Heart left ventricle (tissue), 16 donors: ENCODE measurements around the gene ARSB. TPM values are rescaled to one million over a fixed set of nuclear protein-coding genes. Genes with fewer than 3 reads are reported as not detected.

Experiments
- ATAC-seq, 4 donors: fragments of 200-7000 bp; cut with Tn5 transposase; one replicate each; pipeline ENCODE4 v1.9.1; 2020 to 2022; ENCODE audit warnings: moderate library complexity in 4 of 4, mild to moderate bottlenecking in 3 of 4, moderate number of reproducible peaks in 1 of 4
- DNase-seq, 5 donors: peaks; one replicate each; pipeline ENCODE4 v3.0.0-alpha.2; 2020
- H3K27ac ChIP-seq, 12 donors: fragments of 200-600 bp; sonication (generic) in 4 of 12; one replicate each; pipeline versions ENCODE4 v1.5.0 to v1.8.0; 2016 to 2022; ENCODE audit warnings: mild to moderate bottlenecking in 2 of 12
- H3K27me3 ChIP-seq, 9 donors: fragments of 200-600 bp; sonication (generic) in 2 of 9; one replicate each; pipeline versions ENCODE4 v1.5.1 to v1.8.0; 2016 to 2022; ENCODE audit warnings: mild to moderate bottlenecking in 3 of 9
- H3K36me3 ChIP-seq, 9 donors: fragments of 200-600 bp; sonication (generic) in 2 of 9; one replicate each; pipeline versions ENCODE4 v1.5.0 to v1.8.0; 2018 to 2022; ENCODE audit warnings: mild to moderate bottlenecking in 2 of 9
- H3K4me1 ChIP-seq, 12 donors: fragments of 200-600 bp; sonication (generic) in 4 of 12; one replicate each; pipeline versions ENCODE4 v1.5.0 to v1.8.0; 2016 to 2022; ENCODE audit warnings: mild to moderate bottlenecking in 3 of 12
- H3K4me3 ChIP-seq, 12 donors: fragments of 200-600 bp; sonication (generic) in 4 of 12; one replicate each; pipeline versions ENCODE4 v1.5.0 to v1.8.0; 2017 to 2022; ENCODE audit warnings: mild to moderate bottlenecking in 9 of 12, moderate library complexity in 4 of 12
- H3K9me3 ChIP-seq, 12 donors: fragments of 200-600 bp; sonication (generic) in 4 of 12; one replicate each; pipeline versions ENCODE4 v1.5.0 to v1.8.0; 2016 to 2022; ENCODE audit warnings: mild to moderate bottlenecking in 1 of 12
- CTCF ChIP-seq, 12 donors: fragments of 200-600 bp; sonication (generic) in 4 of 12; IDR thresholded peaks; one replicate each; pipeline versions ENCODE4 v1.5.0 to v1.8.0; 2018 to 2022; ENCODE audit warnings: antibody characterized with exemption in 12 of 12, mild to moderate bottlenecking in 5 of 12
- POLR2A ChIP-seq, 2 donors: fragments of 450-650 bp; IDR thresholded peaks; one replicate each; pipeline ENCODE4 v1.6.1; 2017; ENCODE audit warnings: antibody characterized with exemption in 2 of 2, mild to moderate bottlenecking in 2 of 2, moderate library complexity in 2 of 2
- WGBS, 4 donors: extraction: QIAGEN DNeasy Blood & Tissue Kit in 2 of 4; methylation state at CpG; one replicate each; pipeline versions ENCODE4 v1.1.5 to v1.1.7; 2013 to 2018; 5-methylcytosine and 5-hydroxymethylcytosine counted together
- intact Hi-C, 10 donors: fragments of 100-400 bp; cut with DNase I; formaldehyde crosslinking; loops; one replicate each; pipeline versions ENCODE4 v1.11.1 to v1.14.2; 2022
- polyA plus RNA-seq, 2 donors: library from polyadenylated mRNA; stranded (reverse); fragments of 200-250 nt; gene quantifications; one replicate each; pipeline ENCODE4 v1.2.3, GENCODE V29; 2013
- total RNA-seq, 9 donors: library from RNA; depleted of rRNA in 2 of 9; stranded (reverse); fragments of >200 nt in 2 of 9; fragmentation: NEBNext Ultra II Directional in 3 of 9; extraction: Animal tissue kit (Norgen Biotek cat#: 25700) in 3 of 9; gene quantifications; one replicate each; pipeline versions ENCODE4 v1.1.0 to v1.2.4, GENCODE V29; 2016 to 2023
- donor health status: ischemic (EF 13 %, LVEDD 7.1; RV severe dilation, severe dysfunction).
- donor health status: healthy with polysubstance abuse.
- donor health status: DM: no; HTN: yes; CAD: no.
- donor health status: DM: no; HTN: no; CAD: no.
- donor health status: ischemic (EF 25% LVEDD 6.9; RV normal size, moderate dysfunction).
- donor health status: ischemic (EF 25% LVEDD 5.7; RV mildly dilated, moderate dysfunction).
- donor health status: healthy.
- donor health status: DM: yes; HTN: yes; CAD: no.
- donor health status: ischemic (EF 35%, LVEDD 5.7; RV mildly dilated, moderate dysfunction).
- donor health status: nonischemic (EF 11% LVEDD 7.7; RV severe dilation, severe dysfunction).
- donor health status: DM: yes; HTN: yes; CAD: no.
- donor health status: PGD.
- donor health status: ischemic (EF 29% LVEDD 5.4; RV normal size, mild dysfunction).
- donor health status: nonischemic (EF 23%, LVEDD 6.1; RV moderate dilation, normal function).

ARSB gene
- total and polyA plus RNA-seq, 11 donors = 2.2 to 25.8 (median 14.4) TPM

GRCh38 chr5:78956901-78957300 is 28.2 kb downstream of the ARSB start:
- TF ChIP-seq CTCF (IDR thresholded peaks at IDR 0.05) (no peak), POLR2A (IDR thresholded peaks at IDR 0.05) (no peak)
- H3K36me3 ChIP-seq = peaks cover 0 to 7% (median 0%) of the 10 kb centered on the region in 9 donors
- no peak overlapping the region for H3K4me3 ChIP-seq
- ATAC-seq = no peak
- WGBS, 4 donors = 87 to 91% (median 89%) methylated on average over 1 of the region's 1 CpG
- DNase-seq = no peak
- intact Hi-C loops = loop anchor here in 1 of 10 donors (5.0 kb wide), 1 partner anchor 420 kb away; no protein-coding TSS in a partner anchor
- no peaks in the 10 kb centered on the region for H3K9me3 ChIP-seq
- H3K27me3 ChIP-seq = no peaks in the 10 kb centered on the region
- H3K27ac ChIP-seq = no peak overlapping the region
- peaks cover 0 to 7% (median 0%) of the 10 kb centered on the region in 12 donors for H3K4me1 ChIP-seq

GRCh38 chr5:78953092-78953800 is 31.9 kb downstream of the ARSB start:
- 92 to 95% (median 95%) methylated on average over 4 of the region's 4 CpGs for WGBS, 4 donors
- Histone ChIP-seq H3K27me3 (no peaks in the 10 kb centered on the region), H3K9me3 (no peaks in the 10 kb centered on the region), H3K36me3 (peaks cover 0 to 4% (median 0%) of the 10 kb centered on the region in 9 donors), H3K4me1 (peaks cover 0 to 7% (median 0%) of the 10 kb centered on the region in 12 donors), H3K4me3 (no peak overlapping the region), H3K27ac (no peak overlapping the region)
- no peak for ATAC-seq
- TF ChIP-seq CTCF (IDR thresholded peaks at IDR 0.05) (no peak), POLR2A (IDR thresholded peaks at IDR 0.05) (no peak)
- DNase-seq = no peak
- intact Hi-C loops = no loop called here

GRCh38 chr5:78930721-78931120 is 54.4 kb downstream of the ARSB start:
- intact Hi-C loops = no loop called here
- Histone ChIP-seq H3K9me3 (no peaks in the 10 kb centered on the region), H3K27ac (no peak overlapping the region), H3K4me1 (no peaks in the 10 kb centered on the region), H3K36me3 (no peaks in the 10 kb centered on the region), H3K4me3 (no peak overlapping the region), H3K27me3 (no peaks in the 10 kb centered on the region)
- TF ChIP-seq POLR2A (IDR thresholded peaks at IDR 0.05) (no peak), CTCF (IDR thresholded peaks at IDR 0.05) (no peak)
- ATAC-seq (no peak), DNase-seq (no peak)
- WGBS, 4 donors = 73 to 84% (median 81%) methylated on average over 9 of the region's 9 CpGs

- intact Hi-C loops = no loop called here
- no peaks in the 10 kb centered on the region for H3K4me1 ChIP-seq
- no peak overlapping the region for H3K27ac ChIP-seq
- no peaks in the 10 kb centered on the region for H3K27me3 ChIP-seq
- no peaks in the 10 kb centered on the region for H3K9me3 ChIP-seq
- TF ChIP-seq CTCF (IDR thresholded peaks at IDR 0.05) (no peak), POLR2A (IDR thresholded peaks at IDR 0.05) (no peak)
- ATAC-seq (no peak), DNase-seq (no peak)
- H3K36me3 ChIP-seq = no peaks in the 10 kb centered on the region
- 93 to 96% (median 95%) methylated on average over 4 of the region's 4 CpGs for WGBS, 4 donors
- H3K4me3 ChIP-seq = no peak overlapping the region
These were observed 55.3 kb downstream of the ARSB start for GRCh38 chr5:78929833-78930232.
